Activated CD8-positive, alpha-beta T cell treated with anti-CD3 and anti-CD28 coated beads for 36 hours (primary cell): ENCODE data around the gene EGR4. TPM values are rescaled to one million over a fixed set of nuclear protein-coding genes. Genes with fewer than 3 reads are reported as not detected.

Experiments used
- ATAC-seq: fragments of 200-7000 bp; cut with Tn5 transposase; one replicate; pipeline ENCODE4 v1.10.0; 2021; ENCODE audit warnings: mild to moderate bottlenecking, moderate library complexity
- CTCF ChIA-PET: fragments of 350-600 bp; sonication (Branson Sonifier 250); formaldehyde crosslinking; loops from one replicate; lab custom pipeline; 2021; ENCODE audit warnings: antibody characterized with exemption; lab: Charles Lee
- POLR2A ChIA-PET: fragments of 350-600 bp; sonication (Branson Sonifier 250); formaldehyde crosslinking; loops from one replicate; lab custom pipeline; 2021; ENCODE audit warnings: antibody characterized with exemption; lab: Charles Lee
- DNase-seq: peaks from one replicate; pipeline ENCODE4 v3.0.0-alpha.2; 2020
- H3K27ac Mint-ChIP-seq: one replicate; pipeline ENCODE4 v1.8.0; 2021; ENCODE audit warnings: mild to moderate bottlenecking, mixed read lengths
- H3K27me3 Mint-ChIP-seq: one replicate; pipeline ENCODE4 v1.8.0; 2021; ENCODE audit warnings: mixed read lengths
- H3K36me3 Mint-ChIP-seq: one replicate; pipeline ENCODE4 v1.8.0; 2021; ENCODE audit warnings: low read depth, mixed read lengths
- H3K4me1 Mint-ChIP-seq: one replicate; pipeline ENCODE4 v1.8.0; 2021; ENCODE audit warnings: low read depth, mixed read lengths
- H3K4me3 Mint-ChIP-seq: one replicate; pipeline ENCODE4 v1.8.0; 2021; ENCODE audit warnings: mild to moderate bottlenecking, moderate library complexity, mixed read lengths
- H3K9me3 Mint-ChIP-seq: one replicate; pipeline ENCODE4 v1.8.0; 2021; ENCODE audit warnings: mixed read lengths
- CTCF ChIP-seq: fragments of 200-600 bp; IDR thresholded peaks from one replicate; pipeline ENCODE4 v1.8.0; 2022; ENCODE audit warnings: antibody characterized with exemption, mild to moderate bottlenecking
- intact Hi-C: fragments of 100-400 bp; cut with micrococcal nuclease; formaldehyde crosslinking; loops from one replicate; pipeline ENCODE4 v1.10.0; 2022
- total RNA-seq, 2 experiments: library from RNA; stranded (reverse); gene quantifications; one replicate each; pipeline ENCODE4 v1.2.3, GENCODE V29; 2021

Gene EGR4
- total RNA-seq, 2 experiments from 2014 or later: 0.11 to 0.29 TPM

GRCh38 chr2:73252238-73253027, 40.9 kb downstream of the EGR4 start:
- H3K27me3 Mint-ChIP-seq: no peaks in the 10 kb centered on the region
- ChIA-PET POLR2A (interaction anchor here (2.4 to 7.9 kb wide), 2 partner anchors 15 to 27 kb away, joined by 7 to 97 read pairs; partner anchors contain the start of genes CCT7 and PRADC1), CTCF (interaction anchor here (1.7 kb wide), 1 partner anchor 38 kb away, joined by 6 read pairs; no protein-coding TSS in a partner anchor)
- DNase-seq (no peak), ATAC-seq (no peak)
- peaks cover 40% of the 10 kb centered on the region for H3K36me3 Mint-ChIP-seq
- no peaks in the 10 kb centered on the region for H3K4me1 Mint-ChIP-seq
- no peak for TF ChIP-seq CTCF
- no peaks in the 10 kb centered on the region for H3K9me3 Mint-ChIP-seq
- intact Hi-C loops: no loop called here
- H3K27ac Mint-ChIP-seq: no peak overlapping the region
- no peak overlapping the region for H3K4me3 Mint-ChIP-seq

DNA sequence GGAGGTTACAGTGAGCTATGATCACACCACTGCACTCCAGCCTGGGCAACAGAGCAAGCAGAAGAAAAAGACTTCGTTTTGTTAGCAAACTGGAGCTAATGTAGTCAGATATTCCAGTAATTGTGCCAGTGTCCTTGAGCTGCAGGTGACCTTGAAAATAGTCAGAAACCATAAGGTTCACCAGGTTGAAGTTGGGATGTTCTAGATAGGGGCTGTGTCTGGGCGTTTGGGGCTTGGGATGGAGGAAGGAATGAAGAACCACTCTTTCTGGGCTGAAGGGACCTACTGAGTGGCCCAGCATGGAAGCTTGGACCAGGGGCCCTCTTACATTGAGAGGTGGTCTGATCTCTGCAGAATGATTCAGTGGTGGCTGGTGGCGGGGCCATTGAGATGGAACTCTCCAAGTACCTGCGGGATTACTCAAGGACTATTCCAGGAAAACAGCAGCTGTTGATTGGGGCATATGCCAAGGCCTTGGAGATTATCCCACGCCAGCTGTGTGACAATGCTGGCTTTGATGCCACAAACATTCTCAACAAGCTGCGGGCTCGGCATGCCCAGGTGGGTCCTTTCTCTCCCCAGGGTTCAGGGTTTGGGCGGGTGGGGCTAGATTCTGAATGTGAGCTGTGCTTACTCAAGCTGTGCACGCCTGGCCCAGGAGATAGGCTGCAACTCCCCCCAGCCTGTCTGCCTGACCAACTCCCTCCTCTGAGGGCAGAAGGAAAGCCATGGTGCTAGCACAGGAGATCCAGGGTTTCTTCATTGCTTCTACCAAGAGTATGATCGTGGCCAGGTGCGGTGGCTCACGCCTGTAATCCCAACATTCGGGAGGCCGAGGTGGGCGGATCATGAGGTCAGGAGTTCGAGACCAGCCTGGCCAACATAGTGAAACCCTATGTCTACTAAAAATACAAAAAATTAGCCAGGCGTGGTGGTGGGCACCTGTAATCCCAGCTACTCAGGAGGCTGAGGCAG, 42.2 kb downstream of the EGR4 start:
- intact Hi-C loops: no loop called here
- H3K36me3 Mint-ChIP-seq: peaks cover 52% of the 10 kb centered on the region
- H3K4me3 Mint-ChIP-seq: no peak overlapping the region
- H3K9me3 Mint-ChIP-seq: no peaks in the 10 kb centered on the region
- CTCF ChIA-PET: interaction anchor here (1.0 to 1.9 kb wide), 4 partner anchors 13 to 277 kb away, joined by 3 to 10 read pairs (median 3); no protein-coding TSS in a partner anchor
- ATAC-seq: no peak
- no peaks in the 10 kb centered on the region for H3K27me3 Mint-ChIP-seq
- POLR2A ChIA-PET: interaction anchor here (0.9 to 7.9 kb wide), 7 partner anchors 8 to 38 kb away, joined by 3 to 97 read pairs (median 4); partner anchors contain the start of genes CCT7 and PRADC1
- TF ChIP-seq CTCF: no peak
- no peak for DNase-seq
- H3K4me1 Mint-ChIP-seq: peaks cover 5% of the 10 kb centered on the region
- H3K27ac Mint-ChIP-seq: no peak overlapping the region

DNA sequence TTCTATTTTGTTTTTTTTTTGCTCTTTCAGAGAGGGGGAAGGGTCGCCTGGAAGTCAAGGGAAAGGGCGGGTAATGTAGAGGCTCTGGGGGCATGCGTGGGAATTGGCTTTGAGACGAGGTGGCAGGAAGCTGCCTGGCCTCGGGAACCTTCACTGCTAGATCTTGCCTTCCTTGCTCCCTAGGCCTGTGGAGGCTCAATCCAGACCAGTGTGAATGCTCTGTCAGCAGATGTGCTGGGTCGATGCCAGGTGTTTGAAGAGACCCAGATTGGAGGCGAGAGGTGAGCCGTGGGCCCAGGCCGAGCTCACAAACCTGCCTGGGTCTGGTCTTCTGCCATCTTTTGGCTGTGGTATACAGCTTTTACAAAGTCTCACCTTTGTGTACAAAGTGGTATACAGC, 43.7 kb downstream of the EGR4 start:
- no peak for ATAC-seq
- TF ChIP-seq CTCF: no peak
- CTCF ChIA-PET: interaction anchor here (1.3 to 1.9 kb wide), 3 partner anchors 11 to 40 kb away, joined by 3 to 10 read pairs (median 3); no protein-coding TSS in a partner anchor
- Mint-ChIP-seq H3K4me1 (peaks cover 7% of the 10 kb centered on the region), H3K9me3 (no peaks in the 10 kb centered on the region), H3K27ac (no peak overlapping the region), H3K27me3 (no peaks in the 10 kb centered on the region), H3K4me3 (no peak overlapping the region), H3K36me3 (peaks cover 62% of the 10 kb centered on the region)
- DNase-seq: no peak
- POLR2A ChIA-PET: interaction anchor here (1.1 to 7.9 kb wide), 6 partner anchors 9 to 351 kb away, joined by 3 to 97 read pairs (median 4); partner anchors contain the start of genes CCT7 and PRADC1
- intact Hi-C loops: no loop called here

DNA sequence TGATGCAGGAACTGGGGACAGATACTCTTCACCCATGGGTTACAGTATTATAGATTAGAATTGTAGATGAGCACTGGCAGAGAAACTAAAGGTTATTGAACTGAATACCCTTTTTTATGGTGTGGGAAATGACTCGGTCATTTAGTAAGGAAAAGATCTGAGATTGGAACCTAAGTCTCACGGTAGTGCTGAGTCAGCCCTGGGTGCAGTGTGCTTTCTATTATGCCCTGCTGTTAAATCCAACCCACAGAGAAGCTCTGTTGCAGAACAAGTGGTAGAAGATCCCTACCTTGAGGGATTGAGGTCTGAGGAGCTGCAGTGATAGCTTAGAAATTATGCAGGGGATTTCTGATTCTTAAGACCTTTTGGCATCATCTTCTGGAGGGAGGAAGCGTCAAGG, 46.5 kb downstream of the EGR4 start:
- no peak for TF ChIP-seq CTCF
- CTCF ChIA-PET: interaction anchor here (1.1 to 1.9 kb wide), 3 partner anchors 10 to 22 kb away, joined by 3 to 10 read pairs (median 8); partner anchors contain the start of genes CCT7 and PRADC1
- H3K36me3 Mint-ChIP-seq: peaks cover 68% of the 10 kb centered on the region
- DNase-seq (no peak), ATAC-seq (no peak)
- H3K9me3 Mint-ChIP-seq: no peaks in the 10 kb centered on the region
- POLR2A ChIA-PET: interaction anchor here (0.8 to 3.0 kb wide), 5 partner anchors 13 to 42 kb away, joined by 3 to 11 read pairs (median 3); partner anchors contain the start of genes CCT7 and PRADC1
- peak overlapping the region; percentile 28 for H3K27ac Mint-ChIP-seq
- H3K4me3 Mint-ChIP-seq: no peak overlapping the region
- intact Hi-C loops: no loop called here
- no peaks in the 10 kb centered on the region for H3K27me3 Mint-ChIP-seq
- peaks cover 17% of the 10 kb centered on the region for H3K4me1 Mint-ChIP-seq
